Coronary artery (tissue), 2 donors: ENCODE measurements around the gene TTC9B.

ENCODE experiments used
- DNase-seq: peaks from one replicate; pipeline ENCODE4 v3.0.0-alpha.2; 2017; ENCODE audit warnings: low spot score
- H3K27ac ChIP-seq, 2 donors: fragments of 200-600 bp; sonication (generic); one replicate each; pipeline ENCODE4 v1.5.1; 2016 to 2019
- H3K4me3 ChIP-seq: fragments of 200-600 bp; sonication (generic); 2 replicates; pipeline ENCODE4 v1.5.1; 2016; ENCODE audit warnings: mild to moderate bottlenecking, moderate library complexity
- CTCF ChIP-seq: fragments of 200-600 bp; sonication (generic); IDR thresholded peaks from one replicate; pipeline ENCODE4 v1.5.1; 2019; ENCODE audit warnings: antibody characterized with exemption

TTC9B gene

GRCh38 chr19:40200341-40201099, 17.7 kb downstream of the TTC9B start:
- DNase-seq, result no peak
- no peak overlapping the region for H3K27ac ChIP-seq
- H3K4me3 ChIP-seq, result no peak overlapping the region
- no peak for TF ChIP-seq CTCF

- Histone ChIP-seq H3K27ac (no peak overlapping the region), H3K4me3 (no peak overlapping the region)
- TF ChIP-seq CTCF, result no peak
- no peak for DNase-seq
Measured at GRCh38 chr19:40198272-40198990, 19.8 kb downstream of the TTC9B start.

GRCh38 chr19:40193587-40193849, 24.7 kb downstream of the TTC9B start:
- Histone ChIP-seq H3K27ac (no peak overlapping the region), H3K4me3 (no peak overlapping the region)
- no peak for TF ChIP-seq CTCF
- DNase-seq, result no peak

GRCh38 chr19:40192758-40193586, 25.2 kb downstream of the TTC9B start:
- peak overlapping the region; percentile 96 for H3K4me3 ChIP-seq
- peak overlapping the region in 1 of 2 donors; percentile 99 for H3K27ac ChIP-seq
- no peak for DNase-seq
- no peak for TF ChIP-seq CTCF

GRCh38 chr19:40191836-40192646, 26.1 kb downstream of the TTC9B start:
- Histone ChIP-seq H3K27ac (peak overlapping the region; percentile 98 to 99), H3K4me3 (peak overlapping the region; percentile 96)
- TF ChIP-seq CTCF, result no peak
- peak; percentile 72 for DNase-seq

- Histone ChIP-seq H3K27ac (peak within 1 kb of the TSS; percentile 98 to 99), H3K4me3 (peak within 1 kb of the TSS; percentile 96)
- DNase-seq, result peak; percentile 83
- no peak for TF ChIP-seq CTCF
Measured at GRCh38 chr19:40190891-40191835, 27.0 kb downstream of the TTC9B start, which contains the start of gene MAP3K10. TSS of gene MAP3K10 (plus strand) at chr19:40191426. CDS start at chr19:40192032, 606 bp downstream.
